Measurements from ENCODE around the gene ZDHHC11.

The ZDHHC11 gene

DNA sequence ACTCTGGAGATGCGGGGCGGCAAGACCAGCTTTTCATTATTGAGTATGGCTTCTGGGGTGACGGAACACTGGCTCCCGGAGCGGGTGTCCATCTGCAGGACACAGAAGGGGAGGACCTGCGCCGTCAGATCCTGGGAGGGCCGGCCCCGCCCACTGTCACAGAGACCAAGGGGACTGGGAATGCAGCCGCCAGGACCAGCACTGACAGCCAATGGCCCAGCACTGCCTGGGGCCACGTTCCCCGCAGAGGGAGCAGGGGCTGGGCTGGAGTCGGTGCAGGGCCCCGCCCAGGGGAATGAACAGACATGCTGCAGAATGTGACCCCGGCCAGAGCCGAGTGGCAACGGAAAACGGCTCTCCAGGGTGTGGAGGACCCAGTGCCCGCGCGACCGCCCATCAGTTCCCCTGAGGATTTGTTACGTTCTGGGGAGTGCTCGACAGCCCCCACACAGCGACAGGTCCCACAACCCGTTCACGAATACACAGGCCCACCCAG, at the start of gene ZDHHC11:
ZDHHC11 (minus strand) TSS at position 476 of the 496 bp plus-strand sequence; CDS start at position 92, 384 bp downstream.
- DNase-seq (ENCODE audit: low spot score), result peak; percentile 84

GRCh38 chr5:893711-894110, 42.9 kb upstream of the ZDHHC11 start:
- DNase-seq (ENCODE audit: low spot score), result no peak

DNA sequence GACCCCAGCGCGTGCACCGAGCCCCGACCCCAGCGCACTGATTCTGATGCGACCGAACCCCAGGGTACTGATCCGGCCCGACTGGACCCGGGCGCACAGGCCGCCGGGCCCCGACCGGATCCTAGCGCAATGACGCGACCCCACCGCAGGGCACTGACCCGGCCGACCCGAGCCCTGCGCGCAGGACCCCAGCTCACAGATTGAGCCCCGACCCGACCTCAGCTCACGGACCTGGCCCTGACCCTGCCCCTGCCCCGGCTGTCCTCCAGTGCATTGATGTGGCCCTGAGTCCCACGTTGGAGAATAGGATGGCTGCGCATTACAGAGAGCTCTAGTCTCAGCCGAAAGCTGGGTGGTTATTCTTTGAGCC, 42.3 kb upstream of the ZDHHC11 start:
- peak; percentile 64 for DNase-seq (ENCODE audit: low spot score)

DNA sequence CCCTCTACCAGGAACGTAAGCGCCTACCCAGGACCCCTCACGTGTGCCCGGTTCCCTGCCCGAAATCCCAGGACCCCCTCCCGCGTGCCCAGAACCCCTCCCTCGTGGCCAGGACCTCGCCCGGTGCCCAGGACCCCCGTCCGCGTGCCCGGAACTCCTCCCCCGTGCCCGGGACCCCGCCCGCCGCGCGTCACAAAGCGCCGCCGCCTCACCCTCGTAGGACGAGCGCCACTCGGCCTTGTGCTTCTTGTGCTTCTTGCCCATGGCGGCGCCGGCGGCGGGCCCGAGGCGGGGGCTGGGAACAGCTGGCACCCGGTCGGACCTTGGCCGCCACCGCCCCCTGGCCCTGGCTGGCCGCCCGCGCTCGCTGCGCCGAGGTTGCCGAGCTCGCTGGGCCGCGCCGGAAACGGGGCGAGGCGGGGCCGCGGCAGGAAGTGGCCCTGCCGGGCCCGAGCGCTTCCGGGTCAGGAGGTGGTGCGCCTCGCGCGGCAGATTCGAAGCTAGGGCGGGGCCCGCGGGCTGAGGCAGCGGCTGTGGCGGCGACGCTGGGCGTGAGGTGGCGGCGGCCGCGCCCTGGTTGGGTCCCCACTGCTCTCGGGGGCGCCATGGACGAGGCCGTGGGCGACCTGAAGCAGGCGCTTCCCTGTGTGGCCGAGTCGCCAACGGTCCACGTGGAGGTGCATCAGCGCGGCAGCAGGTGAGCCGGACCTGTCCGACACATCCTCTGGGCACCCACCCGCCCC, 41.8 kb upstream of the ZDHHC11 start, which contains the start of the genes BRD9 and TRIP13:
BRD9 (minus strand) TSS at position 408 of the 743 bp plus-strand sequence; CDS start at position 264, 144 bp downstream.
TRIP13 (plus strand) TSS at position 491 of the 743 bp plus-strand sequence; CDS start at position 606, 115 bp downstream.
- peak; percentile 100 for DNase-seq (ENCODE audit: low spot score)

GRCh38 chr5:891837-892393, 41.1 kb upstream of the ZDHHC11 start:
- no peak for DNase-seq (ENCODE audit: low spot score)

DNA sequence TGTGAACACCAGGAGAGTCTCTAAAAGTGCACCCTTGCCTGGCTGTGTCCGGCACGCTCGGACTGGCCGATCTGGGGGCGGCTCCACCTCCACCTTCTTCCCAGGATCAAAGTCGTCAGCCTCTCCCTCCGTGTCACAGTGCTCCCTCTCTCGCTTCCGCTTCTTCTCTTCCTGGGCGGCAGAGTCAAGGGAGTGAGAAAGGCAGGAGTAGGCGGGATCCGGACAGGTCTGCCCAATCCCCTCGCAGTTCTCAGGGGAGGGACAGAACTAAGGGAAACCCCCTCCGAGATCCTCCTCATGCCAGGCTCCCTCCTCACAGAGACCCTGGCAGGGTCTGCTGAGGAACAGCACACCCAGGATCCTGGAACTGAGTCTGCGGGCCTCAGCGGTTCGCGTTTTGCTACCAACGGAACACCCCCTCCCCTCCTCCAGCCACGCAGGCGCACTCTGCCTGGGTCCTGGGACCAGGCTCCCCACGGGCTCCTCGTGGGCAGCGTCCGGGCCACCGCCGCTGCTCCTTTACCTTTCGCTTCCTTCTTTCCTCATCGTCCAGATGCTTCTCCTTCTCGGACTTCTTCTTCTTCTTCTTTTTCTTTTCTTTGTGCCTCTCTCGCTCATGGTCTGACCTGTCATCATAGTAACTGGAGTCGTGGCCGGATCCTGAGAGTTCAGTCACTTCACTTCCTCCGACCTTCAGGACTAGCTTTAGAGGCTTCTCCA, 40.5 kb upstream of the ZDHHC11 start:
- DNase-seq (ENCODE audit: low spot score), result no peak

GRCh38 chr5:889075-889710, 38.4 kb upstream of the ZDHHC11 start:
- DNase-seq (ENCODE audit: low spot score), result no peak

DNA sequence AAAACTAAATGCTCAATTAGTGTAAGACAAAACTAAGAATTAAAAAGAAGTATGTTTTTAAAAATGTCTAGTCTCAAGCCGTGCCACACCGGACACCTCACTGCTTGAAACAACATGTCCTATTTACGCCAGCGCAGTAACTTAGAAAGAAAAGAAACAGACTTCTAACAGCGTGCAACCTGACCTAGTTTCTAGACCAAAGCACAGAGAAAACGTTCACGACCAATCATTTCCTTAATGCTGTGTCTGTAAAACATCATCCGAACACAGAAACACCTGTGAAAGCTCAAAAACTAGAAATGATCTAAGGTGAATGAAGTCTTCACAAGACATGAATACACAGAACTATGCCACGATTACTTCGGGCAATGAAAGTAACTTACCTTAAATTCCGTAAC, 37.9 kb upstream of the ZDHHC11 start:
- no peak for DNase-seq (ENCODE audit: low spot score)

DNA sequence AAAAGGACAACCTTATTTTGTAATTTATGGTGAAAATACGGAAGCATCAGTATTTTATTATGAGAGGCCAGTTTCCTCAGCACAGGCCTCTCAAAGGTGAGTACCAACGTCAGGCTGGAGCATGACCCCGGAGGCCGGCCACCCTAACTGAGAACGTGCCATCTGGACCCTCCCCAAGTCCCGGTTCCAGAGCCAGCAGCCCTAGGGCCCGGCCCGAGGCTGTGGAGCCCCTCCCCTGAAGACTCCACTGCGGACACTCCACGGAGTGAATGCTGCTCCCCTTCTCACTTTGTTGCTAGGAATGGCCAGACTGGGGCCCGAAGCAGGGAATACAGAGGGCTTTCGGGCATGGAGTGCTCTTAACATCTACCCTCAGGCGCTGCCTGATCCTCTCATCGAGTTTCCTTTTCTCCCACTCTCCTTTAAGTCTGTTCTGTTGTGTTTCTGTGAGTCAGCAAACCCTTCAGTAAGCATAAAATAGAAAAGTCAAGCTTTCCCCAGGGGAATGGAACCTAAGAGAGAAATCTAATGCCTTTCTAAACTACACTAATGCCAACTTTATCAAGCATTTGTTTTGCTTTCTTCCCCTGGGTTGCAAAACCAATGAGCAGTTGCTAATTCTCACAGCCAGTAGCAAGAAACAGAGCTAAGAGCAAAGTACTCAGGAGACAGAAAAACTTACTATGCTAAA, 37.3 kb upstream of the ZDHHC11 start:
- DNase-seq (ENCODE audit: low spot score), result no peak

- no peak for DNase-seq (ENCODE audit: low spot score)
These were observed 36.0 kb upstream of the ZDHHC11 start for GRCh38 chr5:886716-887325.

DNA sequence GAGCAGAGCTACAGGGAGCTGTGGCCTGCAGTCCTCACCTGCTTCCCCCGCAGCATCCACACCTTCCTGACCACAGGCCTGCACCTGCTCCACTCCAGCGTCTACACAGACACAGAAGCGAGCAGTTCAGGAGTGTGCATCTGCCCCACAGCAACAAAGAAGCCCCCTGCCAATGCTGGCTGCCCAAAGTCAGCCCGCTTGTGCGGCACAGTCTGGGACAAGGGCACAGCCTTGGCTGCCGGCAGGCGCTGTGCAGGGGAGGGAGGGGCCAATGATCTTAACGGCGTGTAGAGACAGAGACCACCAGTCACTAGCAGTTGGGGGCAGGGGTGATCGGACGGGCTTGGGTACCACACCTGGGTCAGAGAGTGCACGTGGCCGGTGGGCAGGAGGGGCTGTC, 35.2 kb upstream of the ZDHHC11 start:
- no peak for DNase-seq (ENCODE audit: low spot score)

DNA sequence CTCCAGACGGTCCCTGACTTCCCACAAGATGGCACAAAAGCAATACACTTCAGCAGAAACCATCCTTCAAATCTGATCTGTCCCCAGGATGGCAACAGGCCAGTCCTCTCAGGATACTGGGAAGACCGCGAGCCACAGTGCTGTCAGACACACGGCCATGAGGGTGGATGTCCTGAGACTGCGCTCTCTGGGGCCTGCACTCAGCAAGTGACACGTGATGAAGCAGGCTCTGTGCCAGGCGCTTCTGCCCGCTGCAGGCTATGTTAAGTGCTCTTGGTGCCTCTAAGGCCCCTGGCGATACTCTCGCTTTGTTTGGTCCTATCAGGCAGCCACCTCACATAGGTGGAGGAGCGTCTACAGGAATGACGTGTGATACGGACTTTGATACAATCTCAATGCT, 34.7 kb upstream of the ZDHHC11 start:
- DNase-seq (ENCODE audit: low spot score), result no peak

GRCh38 chr5:885127-885442, 34.3 kb upstream of the ZDHHC11 start:
- no peak for DNase-seq (ENCODE audit: low spot score)

DNA sequence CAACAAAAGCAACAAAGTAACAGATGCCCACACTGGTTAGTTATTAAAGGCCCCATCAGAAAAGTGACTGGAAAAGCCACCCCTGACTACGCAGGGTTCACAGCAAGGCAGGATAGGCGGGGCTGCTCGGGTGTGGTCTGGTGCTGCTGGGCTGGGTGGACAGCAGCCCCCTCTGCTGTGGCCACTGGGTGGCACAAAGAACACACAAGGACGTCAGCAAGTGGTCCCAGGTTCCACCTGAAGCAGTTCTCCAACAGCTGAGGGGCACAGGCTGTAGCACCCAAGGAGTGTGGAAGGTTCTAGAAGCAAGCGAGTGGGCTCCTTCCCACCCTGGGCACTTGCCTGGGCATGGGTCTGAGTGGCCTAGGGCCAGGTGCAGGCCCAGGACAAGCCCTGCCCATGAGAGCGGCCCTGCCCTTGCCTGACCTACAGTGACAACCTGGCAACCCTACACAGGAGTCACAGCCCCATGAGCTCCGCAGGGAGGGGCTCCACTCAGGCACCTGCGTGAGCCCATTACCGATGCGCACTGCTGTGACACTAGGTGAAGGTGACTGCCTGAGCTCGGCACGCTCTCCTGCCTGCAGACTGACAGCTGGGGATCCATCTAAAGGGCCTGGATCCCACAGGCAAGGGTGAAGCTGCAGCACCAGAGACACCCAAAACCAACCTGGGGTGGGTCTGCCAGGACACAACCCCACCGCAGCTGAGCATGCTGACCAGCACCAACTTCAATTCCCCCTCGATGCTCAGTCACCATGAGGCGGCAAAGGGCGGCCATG, 33.8 kb upstream of the ZDHHC11 start:
- no peak for DNase-seq (ENCODE audit: low spot score)

- DNase-seq (ENCODE audit: low spot score), result no peak
These were observed 32.8 kb upstream of the ZDHHC11 start for GRCh38 chr5:883475-884181.

GRCh38 chr5:882253-883183, 31.7 kb upstream of the ZDHHC11 start:
- DNase-seq (ENCODE audit: low spot score), result no peak

GRCh38 chr5:881551-881935, 30.8 kb upstream of the ZDHHC11 start:
- no peak for DNase-seq (ENCODE audit: low spot score)

DNA sequence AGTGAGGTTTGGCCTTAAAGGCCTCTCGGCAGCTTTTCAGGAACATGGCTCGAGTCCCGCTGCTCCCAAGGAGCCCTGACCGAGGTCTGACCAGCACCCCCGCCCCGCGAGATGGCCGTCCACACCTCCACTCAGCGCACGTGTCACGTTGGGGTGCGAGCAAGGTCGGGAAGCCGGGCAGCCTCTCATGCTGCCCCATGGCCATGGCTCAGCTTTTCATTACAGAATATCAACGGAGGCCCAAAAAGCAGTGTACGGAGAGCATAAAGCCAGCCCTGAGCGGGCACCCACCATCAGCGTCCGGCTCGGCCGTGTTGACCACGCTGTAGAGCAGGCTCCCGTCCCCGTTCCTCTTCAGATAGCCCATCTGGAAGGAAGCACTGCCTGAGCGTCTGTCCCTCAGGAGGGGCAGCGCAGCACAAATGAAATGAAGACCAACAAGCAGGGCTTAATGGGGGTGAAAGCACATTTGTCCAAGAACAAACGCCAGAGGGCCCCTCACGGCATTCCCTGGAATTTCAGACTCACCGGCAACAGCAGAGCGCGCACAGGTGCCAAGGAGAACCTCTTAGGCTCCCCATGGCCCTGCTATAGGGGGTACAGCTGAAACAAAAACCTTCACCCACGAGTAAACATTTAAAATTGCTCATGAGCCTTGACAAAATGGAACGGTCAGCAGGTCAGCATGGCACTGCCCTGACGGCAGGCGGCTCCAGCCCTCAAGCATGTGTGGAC, 30.2 kb upstream of the ZDHHC11 start:
- no peak for DNase-seq (ENCODE audit: low spot score)

All from iPS-NIHi11 (cell line).